Liver (tissue), 9 donors: Measurements from ENCODE around the gene MPZ. TPM values are rescaled to one million over a fixed set of nuclear protein-coding genes. Genes with fewer than 3 reads are reported as not detected.
A peak's percentile ranks its signal among the peaks of the same experiment; 100 is the strongest.

Source experiments
- DNase-seq: peaks from one replicate; pipeline ENCODE4 v3.0.0-alpha.2; 2017; ENCODE audit warnings: low spot score
- H3K27ac ChIP-seq, 2 donors: one replicate each; pipeline ENCODE4 v1.7.0; 2013; ENCODE audit warnings: inconsistent platforms in 2 of 2, low read length in 2 of 2, control low read depth in 1 of 2, low read depth in 1 of 2, mild to moderate bottlenecking in 1 of 2
- H3K27me3 ChIP-seq, 4 donors: one replicate each; pipeline versions ENCODE4 v1.6.1 to v1.7.0; 2013; ENCODE audit warnings: low read length in 3 of 4, inconsistent platforms in 1 of 4, mild to moderate bottlenecking in 1 of 4, moderate library complexity in 1 of 4; ENCODE audit not compliant: control insufficient read depth in 4 of 4, insufficient read depth in 4 of 4
- H3K36me3 ChIP-seq, 4 donors: one replicate each; pipeline versions ENCODE4 v1.6.1 to v1.7.0; 2013; ENCODE audit warnings: low read length in 3 of 4, mild to moderate bottlenecking in 3 of 4, low read depth in 1 of 4, moderate library complexity in 1 of 4; ENCODE audit not compliant: control insufficient read depth in 4 of 4, insufficient read depth in 3 of 4
- H3K4me1 ChIP-seq, 4 donors: one replicate each; pipeline versions ENCODE4 v1.6.1 to v1.7.0; 2013; ENCODE audit warnings: low read length in 3 of 4, mild to moderate bottlenecking in 3 of 4, moderate library complexity in 1 of 4; ENCODE audit not compliant: control insufficient read depth in 4 of 4, insufficient read depth in 4 of 4
- H3K4me3 ChIP-seq, 3 donors: one replicate each; pipeline versions ENCODE4 v1.6.1 to v1.7.0; 2013; ENCODE audit warnings: low read length in 3 of 3, control low read depth in 1 of 3, low read depth in 1 of 3, mild to moderate bottlenecking in 1 of 3
- H3K9ac ChIP-seq, 2 donors: one replicate each; pipeline ENCODE4 v1.7.0; 2013; ENCODE audit warnings: low read length in 2 of 2, mild to moderate bottlenecking in 2 of 2, moderate library complexity in 2 of 2, control low read depth in 1 of 2, low read depth in 1 of 2
- H3K9me3 ChIP-seq, 4 donors: one replicate each; pipeline versions ENCODE4 v1.6.1 to v1.7.0; 2013; ENCODE audit warnings: low read length in 3 of 4; ENCODE audit not compliant: control insufficient read depth in 4 of 4
- ATF3 ChIP-seq: IDR thresholded peaks from 2 replicates; pipeline ENCODE4 v1.6.1; 2016; ENCODE audit warnings: antibody characterized with exemption
- CTCF ChIP-seq: fragments of 150-350 bp; IDR thresholded peaks from 2 replicates; pipeline ENCODE4 v1.5.1; 2017; ENCODE audit warnings: improper control_type of control experiment, low read depth, low read length; ENCODE audit not compliant: missing input control
- EGR1 ChIP-seq, 2 donors: IDR thresholded peaks; 2 replicates each; pipeline ENCODE4 v1.6.1; 2016 to 2018; ENCODE audit warnings: antibody characterized with exemption in 2 of 2, low read depth in 2 of 2
- FOXA1 ChIP-seq: IDR thresholded peaks from 2 replicates; pipeline ENCODE4 v1.6.1; 2016; ENCODE audit warnings: antibody characterized with exemption
- GABPA ChIP-seq, 2 donors: IDR thresholded peaks in 1 of 2; conservative IDR thresholded peaks in 1 of 2; 2 replicates each; pipeline ENCODE4 v1.6.1; 2016; ENCODE audit warnings: antibody characterized with exemption in 2 of 2, mild to moderate bottlenecking in 1 of 2, moderate library complexity in 1 of 2
- HNF4A ChIP-seq, 2 donors: conservative IDR thresholded peaks; 2 replicates each; pipeline ENCODE4 v1.6.1; 2016; ENCODE audit warnings: antibody characterized with exemption in 2 of 2, mild to moderate bottlenecking in 2 of 2
- HNF4G ChIP-seq: IDR thresholded peaks from 2 replicates; pipeline ENCODE4 v1.6.1; 2016; ENCODE audit warnings: antibody characterized with exemption
- JUND ChIP-seq, 2 donors: IDR thresholded peaks; 2 replicates each; pipeline ENCODE4 v1.6.1; 2016; ENCODE audit warnings: antibody characterized with exemption in 2 of 2
- MAX ChIP-seq: IDR thresholded peaks from 2 replicates; pipeline ENCODE4 v1.6.1; 2016; ENCODE audit warnings: antibody characterized with exemption
- RAD21 ChIP-seq, 2 donors: IDR thresholded peaks; 2 replicates each; pipeline ENCODE4 v1.6.1; 2016; ENCODE audit warnings: antibody characterized with exemption in 2 of 2, mild to moderate bottlenecking in 2 of 2
- REST ChIP-seq: IDR thresholded peaks from 2 replicates; pipeline ENCODE4 v1.6.1; 2016; ENCODE audit warnings: antibody characterized with exemption, mild to moderate bottlenecking
- RXRA ChIP-seq, 2 donors: IDR thresholded peaks; 2 replicates each; pipeline ENCODE4 v1.6.1; 2017 to 2018; ENCODE audit warnings: antibody characterized with exemption in 2 of 2, mild to moderate bottlenecking in 1 of 2
- SP1 ChIP-seq: IDR thresholded peaks from 2 replicates; pipeline ENCODE4 v1.6.1; 2018; ENCODE audit warnings: antibody characterized with exemption, mild to moderate bottlenecking
- TAF1 ChIP-seq: conservative IDR thresholded peaks from 2 replicates; pipeline ENCODE4 v1.6.1; 2016; ENCODE audit warnings: antibody characterized with exemption, mild to moderate bottlenecking
- YY1 ChIP-seq: IDR thresholded peaks from 2 replicates; pipeline ENCODE4 v1.6.1; 2016; ENCODE audit warnings: antibody characterized with exemption, mild to moderate bottlenecking
- ZBTB33 ChIP-seq: IDR thresholded peaks from 2 replicates; pipeline ENCODE4 v1.6.1; 2016; ENCODE audit warnings: antibody characterized with exemption
- WGBS: extraction: QIAGEN DNeasy Blood & Tissue Kit; methylation state at CpG from one replicate; pipeline ENCODE4 v1.1.7; 2013; 5-methylcytosine and 5-hydroxymethylcytosine counted together
- polyA plus RNA-seq, 2 donors: library from polyadenylated mRNA; stranded (reverse) in 1 of 2; unstranded in 1 of 2; fragments of 200-250 nt in 1 of 2; fragments of >200 nt in 1 of 2; fragmentation: Nextera tagmentation in 1 of 2; extraction: Ambion mirVana in 1 of 2; gene quantifications; one replicate each; pipeline versions ENCODE4 v1.2.1 to v1.2.3, GENCODE V29; 2013 to 2015
- total RNA-seq, 2 donors: library from RNA; depleted of rRNA; stranded (reverse); fragments of >200 nt; gene quantifications; one replicate each; pipeline ENCODE4 v1.2.3, GENCODE V29; 2014
- donor health status: healthy.
- donor health status: healthy.
- donor health status: healthy.
- donor health status: healthy.
- donor health status: healthy.

The MPZ gene
- total and polyA plus RNA-seq, 4 donors = 0.37 to 7.4 (median 0.99) TPM

- TF ChIP-seq CTCF = no peak
- TF ChIP-seq MAX = no peak
- no peak for TF ChIP-seq JUND (IDR thresholded peaks at IDR 0.05)
These were observed 32.4 kb upstream of the MPZ start (continued) for GRCh38 chr1:161342177-161342576.

GRCh38 chr1:161335796-161336195 lies 26.0 kb upstream of the MPZ start:
- 87% methylated on average over 3 of the region's 3 CpGs for WGBS
- Histone ChIP-seq H3K36me3 (peaks cover 13 to 57% (median 32%) of the 10 kb centered on the region in 4 donors), H3K27me3 (no peaks in the 10 kb centered on the region), H3K4me3 (no peak overlapping the region), H3K4me1 (peaks cover 0 to 4% (median under 1%) of the 10 kb centered on the region in 4 donors), H3K27ac (no peak overlapping the region), H3K9ac (no peak overlapping the region), H3K9me3 (no peaks in the 10 kb centered on the region)
- no peak for TF ChIP-seq GABPA (IDR thresholded peaks at IDR 0.05 in 1 of 2, conservative IDR thresholded peaks at IDR 0.05 in 1 of 2)
- TF ChIP-seq RXRA (IDR thresholded peaks at IDR 0.05) = no peak
- TF ChIP-seq TAF1 = no peak
- peak; percentile 16 for TF ChIP-seq YY1
- no peak for TF ChIP-seq HNF4A (conservative IDR thresholded peaks at IDR 0.05)
- no peak for TF ChIP-seq EGR1 (IDR thresholded peaks at IDR 0.05; ENCODE audit: low read depth in 2 of 2)
- DNase-seq = no peak

- no peak for TF ChIP-seq ATF3
- no peak for TF ChIP-seq SP1
- TF ChIP-seq HNF4G = no peak
- TF ChIP-seq HNF4A (conservative IDR thresholded peaks at IDR 0.05) = no peak
- no peak for TF ChIP-seq YY1
- no peak for TF ChIP-seq JUND (IDR thresholded peaks at IDR 0.05)
- peaks cover 0 to 7% (median under 1%) of the 10 kb centered on the region in 4 donors for H3K4me1 ChIP-seq
- no peaks in the 10 kb centered on the region for H3K9me3 ChIP-seq
- H3K4me3 ChIP-seq = no peak overlapping the region
- H3K27ac ChIP-seq = no peak overlapping the region
- WGBS = 93% methylated on average over 9 of the region's 9 CpGs
- H3K9ac ChIP-seq = no peak overlapping the region
- no peak for DNase-seq
- peaks cover 12 to 70% (median 46%) of the 10 kb centered on the region in 4 donors for H3K36me3 ChIP-seq
- H3K27me3 ChIP-seq = no peaks in the 10 kb centered on the region
These were observed 23.4 kb upstream of the MPZ start for GRCh38 chr1:161333166-161333565.

- peaks cover 0 to 3% (median 0%) of the 10 kb centered on the region in 4 donors for H3K4me1 ChIP-seq
- no peak overlapping the region for H3K27ac ChIP-seq
- H3K27me3 ChIP-seq = no peaks in the 10 kb centered on the region
- 96% methylated on average over 4 of the region's 4 CpGs for WGBS
- H3K36me3 ChIP-seq = peaks cover 14 to 66% (median 50%) of the 10 kb centered on the region in 4 donors
- TF ChIP-seq RAD21 (IDR thresholded peaks at IDR 0.05) (no peak), ATF3 (no peak), FOXA1 (no peak), EGR1 (IDR thresholded peaks at IDR 0.05; ENCODE audit: low read depth in 2 of 2) (no peak), HNF4G (no peak), REST (no peak), ZBTB33 (no peak)
- no peaks in the 10 kb centered on the region for H3K9me3 ChIP-seq
- H3K9ac ChIP-seq = no peak overlapping the region
- no peak for DNase-seq
- no peak overlapping the region for H3K4me3 ChIP-seq
These were observed 20.6 kb upstream of the MPZ start for GRCh38 chr1:161330346-161330745.
